WERI-Rb-1 (cell line): ENCODE measurements around the gene ZNF341.
"Not testable (repeated sequence)": the region's sequence is repeated elsewhere in the genome, so short reads cannot be mapped to it uniquely, and the experiment has no call there.

ENCODE experiments used
- DNase-seq: peaks from one replicate; pipeline ENCODE4 v3.0.0-alpha.2; 2020
- H3K27ac ChIP-seq: fragments of 250-450 bp; sonication (Bioruptor Pico); 2 replicates; pipeline ENCODE4 v1.5.1; 2020; ENCODE audit warnings: mild to moderate bottlenecking, moderate library complexity
- H3K27me3 ChIP-seq: fragments of 250-450 bp; sonication (Bioruptor Pico); 2 replicates; pipeline ENCODE4 v1.5.1; 2021; ENCODE audit warnings: mild to moderate bottlenecking, low read depth, moderate library complexity; ENCODE audit not compliant: insufficient read depth, severe bottlenecking
- H3K36me3 ChIP-seq: fragments of 250-450 bp; sonication (Bioruptor Pico); 2 replicates; pipeline ENCODE4 v1.5.1; 2020; ENCODE audit warnings: mild to moderate bottlenecking, moderate library complexity
- H3K4me3 ChIP-seq: 2 replicates; pipeline ENCODE4 v1.5.1; 2011; ENCODE audit warnings: low read depth, mild to moderate bottlenecking, control low read depth, low read length
- H3K9me3 ChIP-seq: fragments of 250-450 bp; sonication (Bioruptor Pico); 2 replicates; pipeline ENCODE4 v1.5.1; 2021; ENCODE audit warnings: mild to moderate bottlenecking, moderate library complexity; ENCODE audit not compliant: severe bottlenecking
- CTCF ChIP-seq: IDR thresholded peaks from 2 replicates; pipeline ENCODE4 v1.5.1; 2011; ENCODE audit warnings: low read depth, mild to moderate bottlenecking, control low read depth, inconsistent platforms, low read length

ZNF341 gene

DNA sequence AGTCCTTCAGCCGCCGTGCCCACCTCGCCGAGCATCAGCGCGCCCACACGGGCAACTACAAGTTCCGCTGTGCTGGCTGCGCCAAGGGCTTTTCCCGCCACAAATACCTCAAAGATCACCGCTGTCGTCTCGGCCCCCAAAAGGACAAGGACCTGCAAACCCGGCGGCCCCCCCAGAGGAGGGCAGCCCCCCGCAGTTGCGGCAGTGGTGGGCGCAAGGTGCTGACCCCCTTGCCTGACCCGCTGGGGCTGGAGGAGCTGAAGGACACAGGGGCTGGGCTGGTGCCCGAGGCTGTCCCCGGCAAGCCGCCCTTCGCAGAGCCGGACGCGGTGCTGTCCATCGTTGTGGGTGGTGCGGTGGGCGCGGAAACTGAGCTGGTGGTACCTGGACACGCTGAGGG, 59.2 kb downstream of the ZNF341 start:
- no peak for DNase-seq
- no peaks in the 10 kb centered on the region for H3K36me3 ChIP-seq
- no peak overlapping the region for H3K4me3 ChIP-seq
- H3K9me3 ChIP-seq = no peaks in the 10 kb centered on the region
- no peaks in the 10 kb centered on the region for H3K27me3 ChIP-seq
- no peak overlapping the region for H3K27ac ChIP-seq
- TF ChIP-seq CTCF = no peak

GRCh38 chr20:33791540-33791939, 59.7 kb downstream of the ZNF341 start:
- Histone ChIP-seq H3K27ac (no peak overlapping the region), H3K36me3 (no peaks in the 10 kb centered on the region)
- DNase-seq = no peak

DNA sequence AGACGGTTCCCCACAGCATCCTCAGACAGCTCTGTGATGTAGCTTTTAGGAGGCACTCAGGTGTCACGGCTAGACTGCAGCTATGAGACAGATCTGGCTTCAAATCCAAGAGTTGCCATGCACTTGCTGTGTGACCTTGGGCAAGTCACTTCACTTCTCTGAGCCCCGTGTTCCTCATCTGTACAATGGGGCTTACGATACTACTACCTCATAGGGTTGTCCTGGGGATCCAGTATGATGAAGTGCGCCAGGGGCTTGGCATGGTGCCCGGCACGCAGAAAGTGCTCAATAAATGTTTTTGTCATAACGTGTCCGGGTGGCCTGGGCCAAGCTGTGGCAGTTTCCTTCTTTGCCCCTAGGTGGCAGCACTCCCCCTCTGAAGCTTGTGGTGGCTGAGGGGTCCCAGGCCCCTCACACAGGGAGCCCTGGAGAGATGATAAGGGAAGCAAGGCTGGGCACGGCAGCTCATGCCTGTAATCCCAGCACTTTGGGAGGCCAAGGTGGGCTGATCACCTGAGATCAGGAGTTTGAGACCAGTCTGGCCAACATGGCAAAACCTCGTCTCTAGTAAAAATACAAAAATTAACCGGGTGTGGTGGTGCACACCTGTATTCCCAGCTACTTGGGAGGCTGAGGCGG, 60.3 kb downstream of the ZNF341 start:
- Histone ChIP-seq H3K36me3 (no peaks in the 10 kb centered on the region), H3K4me3 (no peak overlapping the region), H3K9me3 (no peaks in the 10 kb centered on the region), H3K27ac (no peak overlapping the region), H3K27me3 (no peaks in the 10 kb centered on the region)
- DNase-seq = peak; percentile 51
- TF ChIP-seq CTCF = peak; percentile 85

More at GRCh38 chr20:33791540-33791939, 59.7 kb downstream of the ZNF341 start:
- TF ChIP-seq CTCF = no peak
- Histone ChIP-seq H3K4me3 (no peak overlapping the region), H3K9me3 (no peaks in the 10 kb centered on the region), H3K27me3 (no peaks in the 10 kb centered on the region)

DNA sequence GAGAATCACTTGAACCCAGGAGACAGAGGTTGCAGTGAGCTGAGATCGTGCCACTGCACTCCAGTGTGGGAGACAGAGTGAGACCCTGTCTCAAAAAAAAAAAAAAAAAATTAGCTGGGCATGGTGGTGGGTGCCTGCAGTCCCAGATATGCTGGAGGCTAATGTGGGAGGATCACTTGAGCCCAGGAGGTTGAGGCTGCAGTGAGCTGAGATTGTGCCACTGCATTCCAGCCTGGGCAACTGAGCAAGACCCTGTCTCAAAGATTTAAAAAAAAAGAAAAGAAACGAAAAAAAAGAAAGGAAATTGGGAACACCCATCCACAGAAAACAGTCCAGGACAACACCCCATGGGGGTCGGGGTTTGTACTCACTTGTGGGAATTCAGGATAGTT, 60.8 kb downstream of the ZNF341 start:
- H3K36me3 ChIP-seq, DNase-seq, H3K27me3 ChIP-seq, H3K27ac ChIP-seq, H3K9me3 ChIP-seq, H3K4me3 ChIP-seq: not testable (repeated sequence)

GRCh38 chr20:33793011-33793931, 61.5 kb downstream of the ZNF341 start:
- Histone ChIP-seq H3K9me3 (peaks cover 4% of the 10 kb centered on the region), H3K27ac (no peak overlapping the region), H3K36me3 (no peaks in the 10 kb centered on the region), H3K4me3 (no peak overlapping the region), H3K27me3 (no peaks in the 10 kb centered on the region)
- DNase-seq = no peak
- no peak for TF ChIP-seq CTCF

DNA sequence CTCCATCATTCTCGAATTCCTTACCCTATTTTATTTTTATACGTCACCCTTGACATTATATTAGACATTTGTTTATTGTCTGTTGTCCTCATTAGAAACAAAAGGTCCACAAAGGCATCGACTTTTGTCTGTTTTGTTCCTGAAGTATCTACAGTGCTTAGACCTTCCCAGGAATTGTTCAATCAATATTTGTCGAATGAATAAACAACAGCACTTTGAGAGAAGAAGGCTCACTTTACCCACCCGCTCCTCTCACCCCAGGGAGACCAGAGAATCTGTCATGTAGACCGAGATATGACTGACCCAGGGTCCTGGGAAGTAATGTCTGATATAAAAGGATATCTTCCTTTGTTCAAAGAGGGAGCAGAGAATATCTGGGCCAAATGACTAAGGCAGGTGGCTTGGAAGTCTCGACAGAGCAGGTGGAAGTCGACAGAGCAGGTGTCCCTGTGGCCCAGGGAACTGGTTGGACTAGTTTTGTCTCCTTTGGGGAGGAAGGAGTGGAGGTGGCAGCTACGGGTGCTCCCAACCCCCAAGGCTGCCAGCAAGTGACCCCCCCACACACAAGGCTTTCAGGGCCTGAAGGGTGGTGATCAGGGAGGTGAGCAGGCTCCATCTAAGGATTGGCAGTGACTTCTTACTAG, 64.6 kb downstream of the ZNF341 start:
- H3K27me3 ChIP-seq = no peaks in the 10 kb centered on the region
- H3K9me3 ChIP-seq = peaks cover 4% of the 10 kb centered on the region
- no peak for TF ChIP-seq CTCF
- no peak overlapping the region for H3K27ac ChIP-seq
- no peak overlapping the region for H3K4me3 ChIP-seq
- DNase-seq = no peak
- no peaks in the 10 kb centered on the region for H3K36me3 ChIP-seq
